Liver (tissue), 9 donors: Measurements from ENCODE around the gene SIRPA. TPM values are rescaled to one million over a fixed set of nuclear protein-coding genes. Genes with fewer than 3 reads are reported as not detected.

Experiments
- DNase-seq: peaks from one replicate; pipeline ENCODE4 v3.0.0-alpha.2; 2017; ENCODE audit warnings: low spot score
- H3K27ac ChIP-seq, 2 donors: one replicate each; pipeline ENCODE4 v1.7.0; 2013; ENCODE audit warnings: inconsistent platforms in 2 of 2, low read length in 2 of 2, control low read depth in 1 of 2, low read depth in 1 of 2, mild to moderate bottlenecking in 1 of 2
- H3K27me3 ChIP-seq, 4 donors: one replicate each; pipeline versions ENCODE4 v1.6.1 to v1.7.0; 2013; ENCODE audit warnings: low read length in 3 of 4, inconsistent platforms in 1 of 4, mild to moderate bottlenecking in 1 of 4, moderate library complexity in 1 of 4; ENCODE audit not compliant: control insufficient read depth in 4 of 4, insufficient read depth in 4 of 4
- H3K36me3 ChIP-seq, 4 donors: one replicate each; pipeline versions ENCODE4 v1.6.1 to v1.7.0; 2013; ENCODE audit warnings: low read length in 3 of 4, mild to moderate bottlenecking in 3 of 4, low read depth in 1 of 4, moderate library complexity in 1 of 4; ENCODE audit not compliant: control insufficient read depth in 4 of 4, insufficient read depth in 3 of 4
- H3K4me1 ChIP-seq, 4 donors: one replicate each; pipeline versions ENCODE4 v1.6.1 to v1.7.0; 2013; ENCODE audit warnings: low read length in 3 of 4, mild to moderate bottlenecking in 3 of 4, moderate library complexity in 1 of 4; ENCODE audit not compliant: control insufficient read depth in 4 of 4, insufficient read depth in 4 of 4
- H3K4me3 ChIP-seq, 3 donors: one replicate each; pipeline versions ENCODE4 v1.6.1 to v1.7.0; 2013; ENCODE audit warnings: low read length in 3 of 3, control low read depth in 1 of 3, low read depth in 1 of 3, mild to moderate bottlenecking in 1 of 3
- H3K9ac ChIP-seq, 2 donors: one replicate each; pipeline ENCODE4 v1.7.0; 2013; ENCODE audit warnings: low read length in 2 of 2, mild to moderate bottlenecking in 2 of 2, moderate library complexity in 2 of 2, control low read depth in 1 of 2, low read depth in 1 of 2
- H3K9me3 ChIP-seq, 4 donors: one replicate each; pipeline versions ENCODE4 v1.6.1 to v1.7.0; 2013; ENCODE audit warnings: low read length in 3 of 4; ENCODE audit not compliant: control insufficient read depth in 4 of 4
- ATF3 ChIP-seq: IDR thresholded peaks from 2 replicates; pipeline ENCODE4 v1.6.1; 2016; ENCODE audit warnings: antibody characterized with exemption
- CTCF ChIP-seq: fragments of 150-350 bp; IDR thresholded peaks from 2 replicates; pipeline ENCODE4 v1.5.1; 2017; ENCODE audit warnings: improper control_type of control experiment, low read depth, low read length; ENCODE audit not compliant: missing input control
- EGR1 ChIP-seq, 2 donors: IDR thresholded peaks; 2 replicates each; pipeline ENCODE4 v1.6.1; 2016 to 2018; ENCODE audit warnings: antibody characterized with exemption in 2 of 2, low read depth in 2 of 2
- FOXA1 ChIP-seq: IDR thresholded peaks from 2 replicates; pipeline ENCODE4 v1.6.1; 2016; ENCODE audit warnings: antibody characterized with exemption
- FOXA2 ChIP-seq: IDR thresholded peaks from 2 replicates; pipeline ENCODE4 v1.6.1; 2016; ENCODE audit warnings: antibody characterized with exemption
- GABPA ChIP-seq, 2 donors: IDR thresholded peaks in 1 of 2; conservative IDR thresholded peaks in 1 of 2; 2 replicates each; pipeline ENCODE4 v1.6.1; 2016; ENCODE audit warnings: antibody characterized with exemption in 2 of 2, mild to moderate bottlenecking in 1 of 2, moderate library complexity in 1 of 2
- HNF4A ChIP-seq, 2 donors: conservative IDR thresholded peaks; 2 replicates each; pipeline ENCODE4 v1.6.1; 2016; ENCODE audit warnings: antibody characterized with exemption in 2 of 2, mild to moderate bottlenecking in 2 of 2
- HNF4G ChIP-seq: IDR thresholded peaks from 2 replicates; pipeline ENCODE4 v1.6.1; 2016; ENCODE audit warnings: antibody characterized with exemption
- JUND ChIP-seq, 2 donors: IDR thresholded peaks; 2 replicates each; pipeline ENCODE4 v1.6.1; 2016; ENCODE audit warnings: antibody characterized with exemption in 2 of 2
- MAX ChIP-seq: IDR thresholded peaks from 2 replicates; pipeline ENCODE4 v1.6.1; 2016; ENCODE audit warnings: antibody characterized with exemption
- NR2F2 ChIP-seq: IDR thresholded peaks from 2 replicates; pipeline ENCODE4 v1.6.1; 2016; ENCODE audit warnings: antibody characterized with exemption
- RAD21 ChIP-seq, 2 donors: IDR thresholded peaks; 2 replicates each; pipeline ENCODE4 v1.6.1; 2016; ENCODE audit warnings: antibody characterized with exemption in 2 of 2, mild to moderate bottlenecking in 2 of 2
- REST ChIP-seq: IDR thresholded peaks from 2 replicates; pipeline ENCODE4 v1.6.1; 2016; ENCODE audit warnings: antibody characterized with exemption, mild to moderate bottlenecking
- RXRA ChIP-seq, 2 donors: IDR thresholded peaks; 2 replicates each; pipeline ENCODE4 v1.6.1; 2017 to 2018; ENCODE audit warnings: antibody characterized with exemption in 2 of 2, mild to moderate bottlenecking in 1 of 2
- SP1 ChIP-seq: IDR thresholded peaks from 2 replicates; pipeline ENCODE4 v1.6.1; 2018; ENCODE audit warnings: antibody characterized with exemption, mild to moderate bottlenecking
- TAF1 ChIP-seq: conservative IDR thresholded peaks from 2 replicates; pipeline ENCODE4 v1.6.1; 2016; ENCODE audit warnings: antibody characterized with exemption, mild to moderate bottlenecking
- YY1 ChIP-seq: IDR thresholded peaks from 2 replicates; pipeline ENCODE4 v1.6.1; 2016; ENCODE audit warnings: antibody characterized with exemption, mild to moderate bottlenecking
- ZBTB33 ChIP-seq: IDR thresholded peaks from 2 replicates; pipeline ENCODE4 v1.6.1; 2016; ENCODE audit warnings: antibody characterized with exemption
- WGBS: extraction: QIAGEN DNeasy Blood & Tissue Kit; methylation state at CpG from one replicate; pipeline ENCODE4 v1.1.7; 2013; 5-methylcytosine and 5-hydroxymethylcytosine counted together
- polyA plus RNA-seq, 2 donors: library from polyadenylated mRNA; stranded (reverse) in 1 of 2; unstranded in 1 of 2; fragments of 200-250 nt in 1 of 2; fragments of >200 nt in 1 of 2; fragmentation: Nextera tagmentation in 1 of 2; extraction: Ambion mirVana in 1 of 2; gene quantifications; one replicate each; pipeline versions ENCODE4 v1.2.1 to v1.2.3, GENCODE V29; 2013 to 2015
- total RNA-seq, 2 donors: library from RNA; depleted of rRNA; stranded (reverse); fragments of >200 nt; gene quantifications; one replicate each; pipeline ENCODE4 v1.2.3, GENCODE V29; 2014
- donor health status: healthy.
- donor health status: healthy.
- donor health status: healthy.
- donor health status: healthy.
- donor health status: healthy.

Gene SIRPA
- total and polyA plus RNA-seq, 4 donors = 5.4 to 47.5 (median 23.2) TPM

GRCh38 chr20:1934721-1935573, 39.7 kb downstream of the SIRPA start:
- Histone ChIP-seq H3K36me3 (peaks cover 2 to 8% (median 3%) of the 10 kb centered on the region in 4 donors), H3K9me3 (no peaks in the 10 kb centered on the region), H3K27me3 (no peaks in the 10 kb centered on the region), H3K27ac (peak overlapping the region; percentile 80 to 98), H3K9ac (no peak overlapping the region), H3K4me1 (peaks cover 24 to 64% (median 49%) of the 10 kb centered on the region in 4 donors), H3K4me3 (no peak overlapping the region)
- WGBS = 82% methylated on average over 19 of the region's 19 CpGs
- TF ChIP-seq EGR1 (IDR thresholded peaks at IDR 0.05; ENCODE audit: low read depth in 2 of 2) (no peak), NR2F2 (peak; percentile 81)
- DNase-seq = no peak

GRCh38 chr20:1935696-1936366, 40.6 kb downstream of the SIRPA start:
- H3K9ac ChIP-seq = peak overlapping the region in 1 of 2 donors; percentile 73

More at GRCh38 chr20:1935696-1936366, 40.6 kb downstream of the SIRPA start:
- no peak for DNase-seq
- Histone ChIP-seq H3K27me3 (no peaks in the 10 kb centered on the region), H3K4me3 (no peak overlapping the region), H3K4me1 (peaks cover 24 to 69% (median 54%) of the 10 kb centered on the region in 4 donors), H3K36me3 (peaks cover 2 to 8% (median 3%) of the 10 kb centered on the region in 4 donors), H3K9me3 (no peaks in the 10 kb centered on the region), H3K27ac (peak overlapping the region; percentile 80 to 98)
- TF ChIP-seq EGR1 (IDR thresholded peaks at IDR 0.05; ENCODE audit: low read depth in 2 of 2) (peak in 1 of 2 donors; percentile 52), GABPA (IDR thresholded peaks at IDR 0.05 in 1 of 2, conservative IDR thresholded peaks at IDR 0.05 in 1 of 2) (no peak), CTCF (no peak), TAF1 (no peak), HNF4A (conservative IDR thresholded peaks at IDR 0.05) (peak; percentile 82 to 90), FOXA1 (peak; percentile 67), YY1 (peak; percentile 73), REST (no peak), MAX (peak; percentile 69), SP1 (peak; percentile 96), RXRA (IDR thresholded peaks at IDR 0.05) (peak; percentile 76 to 93), ATF3 (no peak), RAD21 (IDR thresholded peaks at IDR 0.05) (peak; percentile 19 to 41), JUND (IDR thresholded peaks at IDR 0.05) (peak; percentile 37 to 39), ZBTB33 (peak; percentile 45), FOXA2 (peak; percentile 66), NR2F2 (no peak), HNF4G (peak; percentile 71)
- WGBS = 30% methylated on average over 15 of the region's 15 CpGs
